ENCODE measurements around the gene CLEC2A.

The CLEC2A gene

DNA sequence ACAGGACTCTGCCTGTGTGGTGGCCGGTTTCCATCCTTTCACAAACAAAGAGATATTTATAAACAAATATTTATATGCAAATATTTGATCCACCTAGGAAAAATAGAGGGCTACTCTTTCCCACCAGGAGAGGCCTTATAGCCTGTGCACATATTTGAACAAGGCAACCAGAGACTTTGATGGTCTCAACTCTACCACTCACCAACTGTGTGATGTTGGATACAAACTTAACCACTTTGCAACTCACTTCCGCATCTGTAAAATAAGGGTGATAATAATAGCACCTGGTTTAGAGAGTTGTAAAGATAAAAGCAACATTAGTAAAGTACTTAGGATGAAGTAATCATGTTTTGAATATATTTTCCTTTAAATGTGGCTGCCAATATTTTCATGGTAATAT lies 37.5 kb upstream of the CLEC2A start:
- H3K4ac ChIP-seq (ENCODE audit: low read length): no peak overlapping the region
- H3K27ac ChIP-seq (replicated peaks; ENCODE audit: low read length): no peak overlapping the region
- H3K18ac ChIP-seq (ENCODE audit: low read length): no peak overlapping the region
- no peak for DNase-seq (ENCODE audit: low spot score)
- H3K9me3 ChIP-seq (replicated peaks in 1 of 2; ENCODE audit: control insufficient read depth in 2 of 2, insufficient read depth in 1 of 2, low read depth in 1 of 2, low read length in 2 of 2): no peaks in the 10 kb centered on the region
- WGBS, 2 donors (ENCODE audit: extremely low coverage in 2 of 2, insufficient read length in 2 of 2, insufficient replicate concordance in 1 of 2): no CpG with 5 or more reads among the region's 2 CpGs
- no peak overlapping the region for H2BK120ac ChIP-seq (ENCODE audit: low read depth, low read length)
- H2BK15ac ChIP-seq (ENCODE audit: low read length): no peak overlapping the region
- no peaks in the 10 kb centered on the region for H3K36me3 ChIP-seq (replicated peaks in 1 of 2; ENCODE audit: control insufficient read depth in 2 of 2, insufficient read depth in 2 of 2, low read length in 2 of 2)
- H3K9ac ChIP-seq (ENCODE audit: low read depth, low read length, poor library complexity): no peak overlapping the region
- H4K8ac ChIP-seq (ENCODE audit: low read depth, low read length): no peak overlapping the region
- H3K23ac ChIP-seq (ENCODE audit: low read depth, low read length, poor library complexity): no peak overlapping the region
- H3K14ac ChIP-seq (ENCODE audit: low read length): no peak overlapping the region
- no peak overlapping the region for H2BK12ac ChIP-seq (ENCODE audit: low read length)
- H3K4me3 ChIP-seq (ENCODE audit: low read length in 2 of 2): no peak overlapping the region
- H2AFZ ChIP-seq (ENCODE audit: low read length): no peak overlapping the region
- H2AK5ac ChIP-seq (ENCODE audit: low read depth, low read length): no peak overlapping the region
- H3K4me2 ChIP-seq (ENCODE audit: insufficient read depth, low read length, poor library complexity, severe bottlenecking): no peak overlapping the region
- no peak overlapping the region for H4K91ac ChIP-seq (ENCODE audit: low read depth, low read length, poor library complexity)
- H3K4me1 ChIP-seq (ENCODE audit: control insufficient read depth in 2 of 2, insufficient read depth in 1 of 2, low read depth in 1 of 2, low read length in 2 of 2): no peaks in the 10 kb centered on the region
- H3K79me1 ChIP-seq (ENCODE audit: low read depth, low read length): no peaks in the 10 kb centered on the region
- no peaks in the 10 kb centered on the region for H3K27me3 ChIP-seq (ENCODE audit: control insufficient read depth in 3 of 3, insufficient read depth in 3 of 3, low read depth in 1 of 3, low read length in 3 of 3)
- H2BK5ac ChIP-seq (ENCODE audit: low read length): no peak overlapping the region

DNA sequence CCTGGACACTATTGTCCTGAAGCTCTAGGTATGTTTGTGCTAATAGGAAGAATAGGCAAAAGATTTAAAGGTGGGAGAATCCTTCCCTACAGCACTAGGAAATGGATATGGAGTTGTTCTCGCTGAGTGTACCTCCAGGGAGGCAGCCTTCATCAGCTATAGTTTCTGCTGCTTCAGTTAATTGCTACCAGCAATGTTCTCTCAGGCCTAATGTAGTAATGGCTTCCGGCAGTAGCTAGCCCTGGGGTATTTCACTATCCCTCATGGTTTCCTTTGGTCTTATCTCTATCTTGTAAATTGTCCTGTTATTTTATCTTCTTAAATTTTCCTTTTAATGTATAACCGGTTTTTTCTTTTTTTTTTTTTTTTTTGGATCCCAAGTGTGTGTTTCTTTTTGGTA lies 29.7 kb upstream of the CLEC2A start:
- H3K36me3 ChIP-seq (replicated peaks in 1 of 2; ENCODE audit: control insufficient read depth in 2 of 2, insufficient read depth in 2 of 2, low read length in 2 of 2): no peaks in the 10 kb centered on the region
- no peak overlapping the region for H3K9ac ChIP-seq (ENCODE audit: low read depth, low read length, poor library complexity)
- no peak overlapping the region for H3K14ac ChIP-seq (ENCODE audit: low read length)
- H3K23ac ChIP-seq (ENCODE audit: low read depth, low read length, poor library complexity): no peak overlapping the region
- H3K4me1 ChIP-seq (ENCODE audit: control insufficient read depth in 2 of 2, insufficient read depth in 1 of 2, low read depth in 1 of 2, low read length in 2 of 2): no peaks in the 10 kb centered on the region
- H3K79me1 ChIP-seq (ENCODE audit: low read depth, low read length): no peaks in the 10 kb centered on the region
- H2AK5ac ChIP-seq (ENCODE audit: low read depth, low read length): no peak overlapping the region
- H4K8ac ChIP-seq (ENCODE audit: low read depth, low read length): no peak overlapping the region
- H2BK5ac ChIP-seq (ENCODE audit: low read length): no peak overlapping the region
- no peak for DNase-seq (ENCODE audit: low spot score)
- H3K4me2 ChIP-seq (ENCODE audit: insufficient read depth, low read length, poor library complexity, severe bottlenecking): no peak overlapping the region
- no peak overlapping the region for H4K91ac ChIP-seq (ENCODE audit: low read depth, low read length, poor library complexity)
- no peak overlapping the region for H3K18ac ChIP-seq (ENCODE audit: low read length)
- H3K4me3 ChIP-seq (ENCODE audit: low read length in 2 of 2): no peak overlapping the region
- no peak overlapping the region for H3K4ac ChIP-seq (ENCODE audit: low read length)
- WGBS, 2 donors (ENCODE audit: extremely low coverage in 2 of 2, insufficient read length in 2 of 2, insufficient replicate concordance in 1 of 2): no CpG with 5 or more reads among the region's 3 CpGs
- H2BK12ac ChIP-seq (ENCODE audit: low read length): no peak overlapping the region
- no peak overlapping the region for H2BK120ac ChIP-seq (ENCODE audit: low read depth, low read length)
- no peak overlapping the region for H2BK15ac ChIP-seq (ENCODE audit: low read length)
- H3K9me3 ChIP-seq (replicated peaks in 1 of 2; ENCODE audit: control insufficient read depth in 2 of 2, insufficient read depth in 1 of 2, low read depth in 1 of 2, low read length in 2 of 2): no peaks in the 10 kb centered on the region
- no peaks in the 10 kb centered on the region for H3K27me3 ChIP-seq (ENCODE audit: control insufficient read depth in 3 of 3, insufficient read depth in 3 of 3, low read depth in 1 of 3, low read length in 3 of 3)
- no peak overlapping the region for H2AFZ ChIP-seq (ENCODE audit: low read length)
- no peak overlapping the region for H3K27ac ChIP-seq (replicated peaks; ENCODE audit: low read length)

DNA sequence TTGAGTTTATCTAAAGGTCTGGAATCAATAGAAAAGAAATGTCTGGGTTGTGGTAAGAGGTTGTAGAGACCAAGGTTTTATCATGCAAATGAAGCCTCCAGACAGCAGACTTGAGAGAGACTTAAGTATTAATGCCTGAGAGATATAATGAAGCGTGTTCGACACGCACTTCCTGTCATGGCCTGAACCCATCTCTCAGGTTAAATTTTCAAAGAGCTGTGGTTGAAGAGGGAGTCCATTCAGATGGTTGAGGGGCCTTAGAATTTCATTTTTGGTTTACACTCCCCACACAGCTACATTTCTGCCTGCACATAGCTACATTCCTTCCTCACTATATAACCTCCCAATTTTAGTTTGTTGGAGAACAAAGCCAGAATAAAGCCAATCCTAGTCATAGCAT lies 28.9 kb upstream of the CLEC2A start:
- H3K79me1 ChIP-seq (ENCODE audit: low read depth, low read length): no peaks in the 10 kb centered on the region
- H2BK5ac ChIP-seq (ENCODE audit: low read length): no peak overlapping the region
- no peaks in the 10 kb centered on the region for H3K27me3 ChIP-seq (ENCODE audit: control insufficient read depth in 3 of 3, insufficient read depth in 3 of 3, low read depth in 1 of 3, low read length in 3 of 3)
- no peak overlapping the region for H3K9ac ChIP-seq (ENCODE audit: low read depth, low read length, poor library complexity)
- H3K4me1 ChIP-seq (ENCODE audit: control insufficient read depth in 2 of 2, insufficient read depth in 1 of 2, low read depth in 1 of 2, low read length in 2 of 2): no peaks in the 10 kb centered on the region
- H2BK120ac ChIP-seq (ENCODE audit: low read depth, low read length): no peak overlapping the region
- no peak overlapping the region for H2BK12ac ChIP-seq (ENCODE audit: low read length)
- H3K36me3 ChIP-seq (replicated peaks in 1 of 2; ENCODE audit: control insufficient read depth in 2 of 2, insufficient read depth in 2 of 2, low read length in 2 of 2): no peaks in the 10 kb centered on the region
- H3K4ac ChIP-seq (ENCODE audit: low read length): no peak overlapping the region
- no peak overlapping the region for H3K23ac ChIP-seq (ENCODE audit: low read depth, low read length, poor library complexity)
- no peak overlapping the region for H3K27ac ChIP-seq (replicated peaks; ENCODE audit: low read length)
- no peak overlapping the region for H2AK5ac ChIP-seq (ENCODE audit: low read depth, low read length)
- H2AFZ ChIP-seq (ENCODE audit: low read length): no peak overlapping the region
- H3K14ac ChIP-seq (ENCODE audit: low read length): no peak overlapping the region
- H2BK15ac ChIP-seq (ENCODE audit: low read length): no peak overlapping the region
- H3K4me3 ChIP-seq (ENCODE audit: low read length in 2 of 2): no peak overlapping the region
- no peaks in the 10 kb centered on the region for H3K9me3 ChIP-seq (replicated peaks in 1 of 2; ENCODE audit: control insufficient read depth in 2 of 2, insufficient read depth in 1 of 2, low read depth in 1 of 2, low read length in 2 of 2)
- no peak overlapping the region for H3K18ac ChIP-seq (ENCODE audit: low read length)
- DNase-seq (ENCODE audit: low spot score): no peak
- no peak overlapping the region for H3K4me2 ChIP-seq (ENCODE audit: insufficient read depth, low read length, poor library complexity, severe bottlenecking)
- H4K91ac ChIP-seq (ENCODE audit: low read depth, low read length, poor library complexity): no peak overlapping the region
- WGBS, 2 donors (ENCODE audit: extremely low coverage in 2 of 2, insufficient read length in 2 of 2, insufficient replicate concordance in 1 of 2): no CpG with 5 or more reads among the region's 3 CpGs
- no peak overlapping the region for H4K8ac ChIP-seq (ENCODE audit: low read depth, low read length)

GRCh38 chr12:9960590-9960989 lies 28.4 kb upstream of the CLEC2A start:
- no peaks in the 10 kb centered on the region for H3K9me3 ChIP-seq (replicated peaks in 1 of 2; ENCODE audit: control insufficient read depth in 2 of 2, insufficient read depth in 1 of 2, low read depth in 1 of 2, low read length in 2 of 2)
- H3K9ac ChIP-seq (ENCODE audit: low read depth, low read length, poor library complexity): no peak overlapping the region
- H2AK5ac ChIP-seq (ENCODE audit: low read depth, low read length): no peak overlapping the region
- no peak overlapping the region for H3K4me2 ChIP-seq (ENCODE audit: insufficient read depth, low read length, poor library complexity, severe bottlenecking)
- no peak for DNase-seq (ENCODE audit: low spot score)
- no peaks in the 10 kb centered on the region for H3K27me3 ChIP-seq (ENCODE audit: control insufficient read depth in 3 of 3, insufficient read depth in 3 of 3, low read depth in 1 of 3, low read length in 3 of 3)
- H2AFZ ChIP-seq (ENCODE audit: low read length): no peak overlapping the region
- H3K27ac ChIP-seq (replicated peaks; ENCODE audit: low read length): no peak overlapping the region
- no peak overlapping the region for H3K23ac ChIP-seq (ENCODE audit: low read depth, low read length, poor library complexity)
- no peaks in the 10 kb centered on the region for H3K79me1 ChIP-seq (ENCODE audit: low read depth, low read length)
- H2BK5ac ChIP-seq (ENCODE audit: low read length): no peak overlapping the region
- H3K14ac ChIP-seq (ENCODE audit: low read length): no peak overlapping the region
- no peak overlapping the region for H2BK15ac ChIP-seq (ENCODE audit: low read length)
- H2BK12ac ChIP-seq (ENCODE audit: low read length): no peak overlapping the region
- no peak overlapping the region for H4K8ac ChIP-seq (ENCODE audit: low read depth, low read length)
- no CpG with 5 or more reads among the region's 5 CpGs for WGBS, 2 donors (ENCODE audit: extremely low coverage in 2 of 2, insufficient read length in 2 of 2, insufficient replicate concordance in 1 of 2)
- no peaks in the 10 kb centered on the region for H3K4me1 ChIP-seq (ENCODE audit: control insufficient read depth in 2 of 2, insufficient read depth in 1 of 2, low read depth in 1 of 2, low read length in 2 of 2)
- H3K4ac ChIP-seq (ENCODE audit: low read length): no peak overlapping the region
- H3K4me3 ChIP-seq (ENCODE audit: low read length in 2 of 2): no peak overlapping the region
- no peak overlapping the region for H3K18ac ChIP-seq (ENCODE audit: low read length)
- no peak overlapping the region for H2BK120ac ChIP-seq (ENCODE audit: low read depth, low read length)
- H3K36me3 ChIP-seq (replicated peaks in 1 of 2; ENCODE audit: control insufficient read depth in 2 of 2, insufficient read depth in 2 of 2, low read length in 2 of 2): no peaks in the 10 kb centered on the region
- no peak overlapping the region for H4K91ac ChIP-seq (ENCODE audit: low read depth, low read length, poor library complexity)

All from neuronal stem cell (in vitro differentiated cells).